ENCODE results near the gene DNASE1. TPM values are rescaled to one million over a fixed set of nuclear protein-coding genes. Genes with fewer than 3 reads are reported as not detected.

The DNASE1 gene
- polyA plus RNA-seq, 1 experiment: 10.9 TPM

- no peak for TF ChIP-seq CTCF (IDR thresholded peaks at IDR 0.05; ENCODE audit: insufficient read depth, low read depth, low read length)
- no peak overlapping the region for H3K4me3 ChIP-seq (ENCODE audit: low read depth, low read length)
- DNase-seq (ENCODE audit: low read depth): no peak
- ChIA-PET POLR2A (no interaction called here), CTCF (interaction anchor here (1.2 kb wide), 1 partner anchor 13 kb away, joined by 3 read pairs; no protein-coding TSS in a partner anchor)
- H3K36me3 ChIP-seq (ENCODE audit: control insufficient read depth, insufficient read depth, low read length): peaks cover 11% of the 10 kb centered on the region
- H3K27me3 ChIP-seq (ENCODE audit: control insufficient read depth, insufficient read depth, low read length): no peaks in the 10 kb centered on the region
Observed at GRCh38 chr16:3638916-3639644, 15.4 kb upstream of the DNASE1 start.

GRCh38 chr16:3640207-3640606, 14.3 kb upstream of the DNASE1 start:
- H3K36me3 ChIP-seq (ENCODE audit: control insufficient read depth, insufficient read depth, low read length): peaks cover 11% of the 10 kb centered on the region
- no peak for DNase-seq (ENCODE audit: low read depth)
- ChIA-PET CTCF (interaction anchor here (0.6 to 1.1 kb wide), 2 partner anchors 14 to 51 kb away, joined by 3 to 4 read pairs; no protein-coding TSS in a partner anchor), POLR2A (no interaction called here)
- TF ChIP-seq CTCF (IDR thresholded peaks at IDR 0.05; ENCODE audit: insufficient read depth, low read depth, low read length): no peak
- no peaks in the 10 kb centered on the region for H3K27me3 ChIP-seq (ENCODE audit: control insufficient read depth, insufficient read depth, low read length)
- no peak overlapping the region for H3K4me3 ChIP-seq (ENCODE audit: low read depth, low read length)

GRCh38 chr16:3640632-3641501, 13.6 kb upstream of the DNASE1 start:
- no peak overlapping the region for H3K4me3 ChIP-seq (ENCODE audit: low read depth, low read length)
- ChIA-PET CTCF (interaction anchor here (1.1 kb wide), 1 partner anchor 13 kb away, joined by 4 read pairs; no protein-coding TSS in a partner anchor), POLR2A (no interaction called here)
- H3K36me3 ChIP-seq (ENCODE audit: control insufficient read depth, insufficient read depth, low read length): peaks cover 11% of the 10 kb centered on the region
- H3K27me3 ChIP-seq (ENCODE audit: control insufficient read depth, insufficient read depth, low read length): no peaks in the 10 kb centered on the region
- no peak for TF ChIP-seq CTCF (IDR thresholded peaks at IDR 0.05; ENCODE audit: insufficient read depth, low read depth, low read length)
- no peak for DNase-seq (ENCODE audit: low read depth)

GRCh38 chr16:3641801-3642396, 12.6 kb upstream of the DNASE1 start:
- no peak for TF ChIP-seq CTCF (IDR thresholded peaks at IDR 0.05; ENCODE audit: insufficient read depth, low read depth, low read length)
- Histone ChIP-seq H3K36me3 (ENCODE audit: control insufficient read depth, insufficient read depth, low read length) (peaks cover 11% of the 10 kb centered on the region), H3K4me3 (ENCODE audit: low read depth, low read length) (no peak overlapping the region), H3K27me3 (ENCODE audit: control insufficient read depth, insufficient read depth, low read length) (no peaks in the 10 kb centered on the region)
- no peak for DNase-seq (ENCODE audit: low read depth)
- ChIA-PET POLR2A (no interaction called here), CTCF (interaction anchor here (1.0 kb wide), 1 partner anchor 10 kb away, joined by 3 read pairs; no protein-coding TSS in a partner anchor)

Measured in BJ (cell line).